IMR-90 (cell line): Measurements from ENCODE around the gene FAM163B. TPM values are rescaled to one million over a fixed set of nuclear protein-coding genes. Genes with fewer than 3 reads are reported as not detected.

ENCODE experiments used
- ATAC-seq: fragments of 200-7000 bp; cut with Tn5 transposase; 2 replicates; pipeline ENCODE4 v1.9.1; 2020; ENCODE audit warnings: low read depth, mild to moderate bottlenecking, moderate library complexity
- BruUV-seq: library from RNA; stranded (reverse); fragments of 400-500 nt; replicated peaks from 2 replicates; lab custom pipeline; 2021; lab: Mats Ljungman, UMichigan
- CTCF ChIA-PET: fragments of 300-600 bp; formaldehyde crosslinking; extraction: SDS; loops from one replicate; lab custom pipeline; 2021; ENCODE audit warnings: antibody characterized with exemption; lab: Yijun Ruan, JAX
- POLR2A ChIA-PET: fragments of 300-600 bp; sonication (Branson Sonifier 250); formaldehyde crosslinking; loops from one replicate; lab custom pipeline; 2022; ENCODE audit warnings: antibody characterized with exemption; ENCODE audit not compliant: unreplicated experiment; lab: Charles Lee
- DNase-seq: peaks from one replicate; pipeline ENCODE4 v3.0.0; 2013
- H2AFZ ChIP-seq: replicated peaks from 2 replicates; pipeline ENCODE3; 2013; ENCODE audit warnings: low read length, mild to moderate bottlenecking; ENCODE audit not compliant: poor library complexity
- H2AK5ac ChIP-seq: 2 replicates; pipeline ENCODE4 v1.6.1; 2013; ENCODE audit warnings: low read depth, low read length, inconsistent platforms
- H2AK9ac ChIP-seq: replicated peaks from 2 replicates; pipeline ENCODE3; 2013; ENCODE audit warnings: mild to moderate bottlenecking, low read depth, low read length, moderate library complexity; ENCODE audit not compliant: poor library complexity
- H2BK120ac ChIP-seq: 2 replicates; pipeline ENCODE4 v1.6.1; 2013; ENCODE audit warnings: low read depth, low read length, inconsistent platforms
- H2BK15ac ChIP-seq: 3 replicates; pipeline ENCODE4 v1.6.1; 2013; ENCODE audit warnings: low read depth, low read length, inconsistent platforms
- H2BK20ac ChIP-seq: 2 replicates; pipeline ENCODE4 v1.6.1; 2013; ENCODE audit warnings: low read depth, mild to moderate bottlenecking, inconsistent platforms, low read length, moderate library complexity
- H2BK5ac ChIP-seq: 2 replicates; pipeline ENCODE4 v1.6.1; 2013; ENCODE audit warnings: mild to moderate bottlenecking, low read depth, low read length, inconsistent platforms; ENCODE audit not compliant: poor library complexity, severe bottlenecking
- H3K14ac ChIP-seq: replicated peaks from 2 replicates; pipeline ENCODE4 v1.6.1; 2013; ENCODE audit warnings: low read depth, low read length, inconsistent platforms
- H3K18ac ChIP-seq: 2 replicates; pipeline ENCODE4 v1.6.1; 2013; ENCODE audit warnings: low read depth, low read length, control low read depth
- H3K23ac ChIP-seq: 2 replicates; pipeline ENCODE4 v1.6.1; 2013; ENCODE audit warnings: low read depth, low read length, inconsistent platforms
- H3K27ac ChIP-seq: 2 replicates; pipeline ENCODE4 v1.5.1; 2013; ENCODE audit warnings: mild to moderate bottlenecking, control low read depth, low read length; ENCODE audit not compliant: insufficient read depth
- H3K27me3 ChIP-seq: 2 replicates; pipeline ENCODE4 v1.6.1; 2013; ENCODE audit warnings: low read length; ENCODE audit not compliant: control insufficient read depth, insufficient read depth
- H3K36me3 ChIP-seq: 2 replicates; pipeline ENCODE4 v1.6.1; 2013; ENCODE audit warnings: low read length, mixed read lengths; ENCODE audit not compliant: control insufficient read depth, insufficient read depth
- H3K4ac ChIP-seq: 2 replicates; pipeline ENCODE4 v1.6.1; 2013; ENCODE audit warnings: low read depth, low read length, inconsistent platforms
- H3K4me1 ChIP-seq: 2 replicates; pipeline ENCODE4 v1.6.1; 2013; ENCODE audit warnings: low read length, mixed read lengths; ENCODE audit not compliant: control insufficient read depth, insufficient read depth
- H3K4me2 ChIP-seq: 2 replicates; pipeline ENCODE4 v1.6.1; 2013; ENCODE audit warnings: low read depth, mild to moderate bottlenecking, control low read depth, low read length, moderate library complexity
- H3K4me3 ChIP-seq: 2 replicates; pipeline ENCODE4 v1.5.1; 2013; ENCODE audit warnings: low read depth, mild to moderate bottlenecking, control low read depth, low read length, moderate library complexity; ENCODE audit not compliant: insufficient read depth
- H3K56ac ChIP-seq: 2 replicates; pipeline ENCODE4 v1.6.1; 2013; ENCODE audit warnings: low read length, inconsistent platforms; ENCODE audit not compliant: insufficient read depth; ENCODE audit errors: extremely low read depth
- H3K79me1 ChIP-seq, 2 experiments: 2 replicates each; pipeline ENCODE4 v1.6.1; 2013; ENCODE audit warnings: low read length in 2 of 2, inconsistent platforms in 1 of 2, low read depth in 1 of 2
- H3K9ac ChIP-seq: 2 replicates; pipeline ENCODE4 v1.6.1; 2013; ENCODE audit warnings: low read depth, low read length, control low read depth
- H3K9me1 ChIP-seq: 2 replicates; pipeline ENCODE4 v1.6.1; 2013; ENCODE audit warnings: low read length, inconsistent platforms; ENCODE audit not compliant: insufficient read depth
- H3K9me3 ChIP-seq: 2 replicates; pipeline ENCODE4 v1.6.1; 2013; ENCODE audit warnings: low read length; ENCODE audit not compliant: control insufficient read depth, insufficient read depth
- H4K20me1 ChIP-seq: 2 replicates; pipeline ENCODE4 v1.6.1; 2013; ENCODE audit warnings: low read length, inconsistent platforms; ENCODE audit not compliant: insufficient read depth
- H4K5ac ChIP-seq: 2 replicates; pipeline ENCODE4 v1.6.1; 2013; ENCODE audit warnings: mild to moderate bottlenecking, low read depth, low read length, control low read depth
- H4K8ac ChIP-seq, 2 experiments: 2 replicates each; pipeline ENCODE4 v1.6.1; 2013; ENCODE audit warnings: low read depth in 2 of 2, low read length in 2 of 2, control low read depth in 1 of 2, inconsistent platforms in 1 of 2
- H4K91ac ChIP-seq: 2 replicates; pipeline ENCODE4 v1.6.1; 2013; ENCODE audit warnings: low read depth, low read length, inconsistent platforms; ENCODE audit not compliant: insufficient read depth
- BHLHE40 ChIP-seq: fragments of 150-350 bp; IDR thresholded peaks from 2 replicates; pipeline ENCODE4 v1.6.1; 2016; ENCODE audit warnings: mild to moderate bottlenecking, low read depth, low read length
- CEBPB ChIP-seq: IDR thresholded peaks from 2 replicates; pipeline ENCODE4 v1.6.1; 2012; ENCODE audit warnings: low read depth, low read length, improper control_type of control experiment
- CHD1 ChIP-seq: IDR thresholded peaks from 2 replicates; pipeline ENCODE4 v1.6.1; 2012; ENCODE audit warnings: low read depth, low read length, improper control_type of control experiment
- FOS ChIP-seq: fragments of 150-350 bp; IDR thresholded peaks from 2 replicates; pipeline ENCODE4 v1.6.1; 2016; ENCODE audit warnings: low read depth, low read length
- MAFK ChIP-seq: IDR thresholded peaks from 2 replicates; pipeline ENCODE4 v1.6.1; 2012; ENCODE audit warnings: low read depth, low read length, improper control_type of control experiment
- MAZ ChIP-seq: IDR thresholded peaks from 2 replicates; pipeline ENCODE4 v1.6.1; 2012; ENCODE audit warnings: low read depth, mild to moderate bottlenecking, low read length, improper control_type of control experiment, moderate library complexity, borderline replicate concordance
- MXI1 ChIP-seq: IDR thresholded peaks from 2 replicates; pipeline ENCODE4 v1.6.1; 2012; ENCODE audit warnings: low read depth, mild to moderate bottlenecking, low read length, moderate library complexity, borderline replicate concordance
- NFE2L2 ChIP-seq: fragments of 150-350 bp; IDR thresholded peaks from 2 replicates; pipeline ENCODE4 v1.6.1; 2016; ENCODE audit warnings: low read depth, mild to moderate bottlenecking, low read length
- POLR2A ChIP-seq: IDR thresholded peaks from 2 replicates; pipeline ENCODE4 v1.6.1; 2012; ENCODE audit warnings: mild to moderate bottlenecking, low read depth, low read length
- RAD21 ChIP-seq: IDR thresholded peaks from 2 replicates; pipeline ENCODE4 v1.6.1; 2012; ENCODE audit warnings: low read length, improper control_type of control experiment
- RCOR1 ChIP-seq: IDR thresholded peaks from 2 replicates; pipeline ENCODE4 v1.6.1; 2012; ENCODE audit warnings: mild to moderate bottlenecking, low read length, improper control_type of control experiment; ENCODE audit not compliant: insufficient replicate concordance
- RFX5 ChIP-seq: IDR thresholded peaks from 2 replicates; pipeline ENCODE4 v1.8.0; 2012; ENCODE audit warnings: low read depth, mild to moderate bottlenecking, low read length, moderate library complexity
- SMC3 ChIP-seq: fragments of 150-350 bp; IDR thresholded peaks from 2 replicates; pipeline ENCODE4 v1.6.1; 2016; ENCODE audit warnings: low read depth, mild to moderate bottlenecking, antibody characterized with exemption, low read length, moderate library complexity
- WGBS, 2 experiments: methylation state at CpG; one replicate each; pipeline versions ENCODE4 v1.1.5 to v1.1.7; 2013; ENCODE audit warnings: missing lambda C conversion rate in 2 of 2; ENCODE audit not compliant: insufficient read length in 1 of 2; ENCODE audit errors: extremely low coverage in 2 of 2; 5-methylcytosine and 5-hydroxymethylcytosine counted together
- dilution Hi-C: fragments of 300-500 bp; cut with HindIII; formaldehyde crosslinking; loops from one replicate; pipeline ENCODE4 v1.14.3; 2018; ENCODE audit warnings: low sequenced_read_pairs; ENCODE audit not compliant: unreplicated experiment
- in situ Hi-C: fragments of 300-500 bp; cut with MboI; formaldehyde crosslinking; loops from 3 replicates; pipeline ENCODE4 v1.14.3; 2019; ENCODE audit warnings: low sequenced_read_pairs, inconsistent platforms, mixed read lengths
- intact Hi-C: fragments of 100-400 bp; cut with micrococcal nuclease; formaldehyde crosslinking; loops from 2 replicates; pipeline ENCODE4 v1.10.0; 2022
- polyA plus RNA-seq, 3 experiments: library from polyadenylated mRNA; depleted of rRNA; stranded (reverse); fragments of >200 nt; gene quantifications; 2 replicates each; pipeline ENCODE4 v1.2.3, GENCODE V29; 2012; ENCODE audit warnings: low replicate concordance in 1 of 3
- total RNA-seq: library from RNA; depleted of rRNA; stranded (reverse); fragments of >200 nt; gene quantifications from 2 replicates; pipeline ENCODE4 v1.2.3, GENCODE V29; 2012
- TF ChIP-seq, protein P1 (sequence below): fragments of 150-350 bp; IDR thresholded peaks from 2 replicates; pipeline ENCODE4 v1.6.1; 2017; ENCODE audit warnings: mild to moderate bottlenecking, antibody characterized with exemption, low read length, low read depth
- TF ChIP-seq, protein P2 (sequence below): fragments of 150-350 bp; IDR thresholded peaks from 2 replicates; pipeline ENCODE4 v1.6.1; 2016; ENCODE audit warnings: low read depth, mild to moderate bottlenecking, low read length, moderate library complexity, borderline replicate concordance
- TF ChIP-seq, protein P3 (sequence below): conservative IDR thresholded peaks from 2 replicates; pipeline ENCODE4 v1.5.1; 2012; ENCODE audit warnings: mild to moderate bottlenecking, low read depth, low read length, improper control_type of control experiment

The FAM163B gene
- total and polyA plus RNA-seq, 2 of the 4 experiments (the other 2 are of a cell fraction), result not detected

DNA sequence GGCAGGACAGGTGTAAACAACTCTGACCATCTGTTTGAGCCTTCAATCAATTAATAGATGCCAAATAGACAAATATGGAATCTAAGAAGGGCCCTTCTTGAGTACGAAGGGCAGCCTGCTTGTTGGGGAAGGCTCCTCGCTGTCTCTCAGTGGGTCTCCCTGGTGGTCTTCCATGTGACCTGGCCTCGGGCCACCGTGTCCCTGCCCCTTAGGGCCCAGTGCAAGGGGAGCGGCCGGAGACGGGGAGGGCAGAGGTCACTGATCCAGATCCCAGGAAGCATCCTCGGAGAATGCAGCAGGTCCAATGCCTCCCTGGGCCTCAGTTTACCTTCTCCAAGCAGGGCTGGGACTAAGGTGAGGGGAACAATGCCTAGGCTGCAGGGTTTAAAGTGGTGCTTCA, 29.5 kb upstream of the FAM163B start:
- Histone ChIP-seq H2AK9ac (no peak overlapping the region), H4K5ac (no peak overlapping the region), H2AFZ (no peak overlapping the region), H3K4me1 (no peaks in the 10 kb centered on the region), H4K8ac (no peak overlapping the region), H3K27me3 (peaks cover 68% of the 10 kb centered on the region), H2BK120ac (no peak overlapping the region), H2BK5ac (no peak overlapping the region), H3K23ac (no peak overlapping the region), H3K4me3 (no peak overlapping the region), H2BK15ac (no peak overlapping the region), H3K18ac (no peak overlapping the region), H2AK5ac (no peak overlapping the region), H3K9me1 (no peaks in the 10 kb centered on the region), H4K91ac (no peak overlapping the region), H3K4ac (no peak overlapping the region), H3K79me1 (no peaks in the 10 kb centered on the region), H3K36me3 (no peaks in the 10 kb centered on the region), H3K14ac (no peak overlapping the region), H3K9me3 (no peaks in the 10 kb centered on the region), H2BK20ac (no peak overlapping the region), H3K56ac (no peak overlapping the region), H3K27ac (no peak overlapping the region), H4K20me1 (no peaks in the 10 kb centered on the region), H3K9ac (no peak overlapping the region), H3K4me2 (no peak overlapping the region)
- dilution Hi-C loops (no loop called here), in situ Hi-C loops (no loop called here), intact Hi-C loops (no loop called here)
- WGBS, 2 experiments, result 80% methylated on average over 1 of the region's 8 CpGs; no CpG with 5 or more reads in 1 of the 2 experiments
- CTCF ChIA-PET, result no interaction called here
- TF ChIP-seq RAD21 (no peak), BHLHE40 (no peak), MXI1 (no peak), POLR2A (no peak), CEBPB (no peak), FOS (no peak), CHD1 (no peak), MAFK (no peak), SMC3 (no peak), NFE2L2 (no peak), RCOR1 (no peak), RFX5 (no peak), MAZ (no peak)
- TF ChIP-seq, protein P1, sequence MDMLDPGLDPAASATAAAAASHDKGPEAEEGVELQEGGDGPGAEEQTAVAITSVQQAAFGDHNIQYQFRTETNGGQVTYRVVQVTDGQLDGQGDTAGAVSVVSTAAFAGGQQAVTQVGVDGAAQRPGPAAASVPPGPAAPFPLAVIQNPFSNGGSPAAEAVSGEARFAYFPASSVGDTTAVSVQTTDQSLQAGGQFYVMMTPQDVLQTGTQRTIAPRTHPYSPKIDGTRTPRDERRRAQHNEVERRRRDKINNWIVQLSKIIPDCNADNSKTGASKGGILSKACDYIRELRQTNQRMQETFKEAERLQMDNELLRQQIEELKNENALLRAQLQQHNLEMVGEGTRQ, result no peak
- TF ChIP-seq, protein P2, sequence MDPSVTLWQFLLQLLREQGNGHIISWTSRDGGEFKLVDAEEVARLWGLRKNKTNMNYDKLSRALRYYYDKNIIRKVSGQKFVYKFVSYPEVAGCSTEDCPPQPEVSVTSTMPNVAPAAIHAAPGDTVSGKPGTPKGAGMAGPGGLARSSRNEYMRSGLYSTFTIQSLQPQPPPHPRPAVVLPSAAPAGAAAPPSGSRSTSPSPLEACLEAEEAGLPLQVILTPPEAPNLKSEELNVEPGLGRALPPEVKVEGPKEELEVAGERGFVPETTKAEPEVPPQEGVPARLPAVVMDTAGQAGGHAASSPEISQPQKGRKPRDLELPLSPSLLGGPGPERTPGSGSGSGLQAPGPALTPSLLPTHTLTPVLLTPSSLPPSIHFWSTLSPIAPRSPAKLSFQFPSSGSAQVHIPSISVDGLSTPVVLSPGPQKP, result no peak
- TF ChIP-seq, protein P3, sequence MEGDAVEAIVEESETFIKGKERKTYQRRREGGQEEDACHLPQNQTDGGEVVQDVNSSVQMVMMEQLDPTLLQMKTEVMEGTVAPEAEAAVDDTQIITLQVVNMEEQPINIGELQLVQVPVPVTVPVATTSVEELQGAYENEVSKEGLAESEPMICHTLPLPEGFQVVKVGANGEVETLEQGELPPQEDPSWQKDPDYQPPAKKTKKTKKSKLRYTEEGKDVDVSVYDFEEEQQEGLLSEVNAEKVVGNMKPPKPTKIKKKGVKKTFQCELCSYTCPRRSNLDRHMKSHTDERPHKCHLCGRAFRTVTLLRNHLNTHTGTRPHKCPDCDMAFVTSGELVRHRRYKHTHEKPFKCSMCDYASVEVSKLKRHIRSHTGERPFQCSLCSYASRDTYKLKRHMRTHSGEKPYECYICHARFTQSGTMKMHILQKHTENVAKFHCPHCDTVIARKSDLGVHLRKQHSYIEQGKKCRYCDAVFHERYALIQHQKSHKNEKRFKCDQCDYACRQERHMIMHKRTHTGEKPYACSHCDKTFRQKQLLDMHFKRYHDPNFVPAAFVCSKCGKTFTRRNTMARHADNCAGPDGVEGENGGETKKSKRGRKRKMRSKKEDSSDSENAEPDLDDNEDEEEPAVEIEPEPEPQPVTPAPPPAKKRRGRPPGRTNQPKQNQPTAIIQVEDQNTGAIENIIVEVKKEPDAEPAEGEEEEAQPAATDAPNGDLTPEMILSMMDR, result no peak
- DNase-seq, result no peak
- ATAC-seq, result no peak
- POLR2A ChIA-PET, result no interaction called here
- BruUV-seq, result no TSS peak
